K562 (cell line): Measurements from ENCODE around the gene CTNNA3. TPM values are rescaled to one million over a fixed set of nuclear protein-coding genes. Genes with fewer than 3 reads are reported as not detected.

ENCODE experiments used
- ATAC-seq: fragments of 200-7000 bp; cut with Tn5 transposase; 3 replicates; pipeline ENCODE4 v1.9.1; 2020; ENCODE audit warnings: moderate library complexity
- BruUV-seq: library from RNA; stranded (reverse); fragments of 400-500 nt; replicated peaks from 2 replicates; lab custom pipeline; 2021; lab: Mats Ljungman, UMichigan
- CTCF ChIA-PET: fragments of 300-600 bp; formaldehyde crosslinking; extraction: SDS; loops from one replicate; lab custom pipeline; 2021; ENCODE audit warnings: low intra/inter-chr PET ratio; lab: Yijun Ruan, JAX
- POLR2A ChIA-PET: fragments of 300-600, 350-650 bp; sonication (Branson Sonifier 250); formaldehyde crosslinking; extraction: SDS; loops from one replicate; lab custom pipeline; 2021; ENCODE audit warnings: antibody characterized with exemption, inconsistent platforms; lab: Yijun Ruan, JAX
- DNase-seq, 4 experiments: peaks; one replicate each; pipeline versions ENCODE4 v3.0.0 to v3.0.0-alpha.2; 2011 to 2018; ENCODE audit warnings: low spot score in 3 of 4, mixed read lengths in 3 of 4; ENCODE audit errors: extremely low read depth in 1 of 4
- FAIRE-seq: peaks from 2 replicates; lab custom pipeline; 2011; peaks lifted over from hg19 to GRCh38; lab: Jason Lieb, UNC
- H2AFZ ChIP-seq: 2 replicates; pipeline ENCODE4 v1.6.0; 2011; ENCODE audit warnings: low read depth, low read length, control low read depth, inconsistent platforms
- H3K27ac ChIP-seq: fragments of 200-600 bp; 3 replicates; pipeline ENCODE4 v1.8.0; 2011; ENCODE audit warnings: low read depth, mild to moderate bottlenecking, control low read depth, inconsistent platforms, low read length, moderate library complexity, mixed read lengths; ENCODE audit errors: extremely low read depth
- H3K27me3 ChIP-seq, 2 experiments: fragments of 300-600 bp in 1 of 2; 2 replicates in 1 of 2; 3 replicates in 1 of 2; pipeline versions ENCODE4 v1.6.0 to v1.8.0; 2011; ENCODE audit warnings: inconsistent platforms in 2 of 2, low read length in 2 of 2, mild to moderate bottlenecking in 1 of 2, mixed read lengths in 1 of 2, moderate library complexity in 1 of 2; ENCODE audit not compliant: control insufficient read depth in 2 of 2, insufficient read depth in 2 of 2
- H3K36me3 ChIP-seq: fragments of 300-600 bp; 3 replicates; pipeline ENCODE4 v1.8.0; 2011; ENCODE audit warnings: mild to moderate bottlenecking, low read length, inconsistent platforms; ENCODE audit not compliant: control insufficient read depth, insufficient read depth
- H3K4me1 ChIP-seq, 2 experiments: fragments of 200-600 bp in 1 of 2; replicated peaks in 1 of 2; 2 replicates in 1 of 2; 3 replicates in 1 of 2; pipeline versions ENCODE4 v1.5.1 to v1.8.0; 2011; ENCODE audit warnings: inconsistent platforms in 2 of 2, low read length in 2 of 2, mild to moderate bottlenecking in 1 of 2, mixed read lengths in 1 of 2, moderate library complexity in 1 of 2; ENCODE audit not compliant: control insufficient read depth in 2 of 2, insufficient read depth in 2 of 2
- H3K4me2 ChIP-seq: 2 replicates; pipeline ENCODE4 v1.6.1; 2011; ENCODE audit warnings: low read length, control low read depth, inconsistent platforms, mixed read lengths; ENCODE audit not compliant: insufficient read depth
- H3K4me3 ChIP-seq: fragments of 200-600 bp; sonication (generic), shearing (Covaris generic); 2 replicates; pipeline ENCODE4 v1.5.1; 2016; ENCODE audit warnings: control low read depth, inconsistent platforms
- H3K79me2 ChIP-seq: fragments of 200-600 bp; 3 replicates; pipeline ENCODE4 v1.8.0; 2011; ENCODE audit warnings: low read length, inconsistent platforms; ENCODE audit not compliant: control insufficient read depth, insufficient read depth
- H3K9ac ChIP-seq, 2 experiments: 2 replicates each; pipeline versions ENCODE4 v1.6.0 to v1.6.1; 2011; ENCODE audit warnings: low read depth in 2 of 2, low read length in 2 of 2, control low read depth in 1 of 2, inconsistent platforms in 1 of 2, mild to moderate bottlenecking in 1 of 2, mixed read lengths in 1 of 2; ENCODE audit not compliant: insufficient read depth in 1 of 2
- H3K9me1 ChIP-seq: one replicate; pipeline ENCODE4 v1.6.0; 2011; ENCODE audit warnings: inconsistent platforms, mild to moderate bottlenecking, low read length, moderate library complexity; ENCODE audit not compliant: control insufficient read depth, insufficient read depth
- H3K9me3 ChIP-seq: replicated peaks from 2 replicates; pipeline ENCODE4 v1.5.1; 2011; ENCODE audit warnings: low read depth, low read length, inconsistent platforms; ENCODE audit not compliant: control insufficient read depth, insufficient read depth
- H4K20me1 ChIP-seq: replicated peaks from 2 replicates; pipeline ENCODE4 v1.6.1; 2011; ENCODE audit warnings: low read length, inconsistent platforms, mixed read lengths; ENCODE audit not compliant: control insufficient read depth, insufficient read depth
- CSDE1 ChIP-seq, 2 experiments: fragments of 450-650 bp; IDR thresholded peaks; 2 replicates each; pipeline ENCODE4 v1.6.1; 2016; ENCODE audit warnings: mild to moderate bottlenecking in 1 of 2
- CXXC5 ChIP-seq: fragments of 250-450 bp; sonication (Bioruptor Pico); IDR thresholded peaks from 2 replicates; pipeline ENCODE4 v1.8.0; 2022; ENCODE audit warnings: inconsistent platforms, mild to moderate bottlenecking, moderate library complexity
- FOXK1 ChIP-seq: sonication (generic); formaldehyde crosslinking; IDR thresholded peaks from 2 replicates; pipeline ENCODE4 v1.8.0; 2022; ENCODE audit warnings: missing genetic modification reagents, mild to moderate bottlenecking, borderline replicate concordance
- GTF2A2 ChIP-seq: IDR thresholded peaks from 2 replicates; pipeline ENCODE4 v1.6.1; 2016; ENCODE audit warnings: mild to moderate bottlenecking, missing genetic modification characterization, missing compliant biosample characterization
- HNRNPL ChIP-seq: fragments of 200-400 bp; formaldehyde crosslinking; IDR thresholded peaks from 2 replicates; pipeline ENCODE4 v1.6.1; 2017; ENCODE audit warnings: low read depth, mild to moderate bottlenecking, low read length
- IFI16 ChIP-seq: fragments of 250-450 bp; sonication (Bioruptor Pico); IDR thresholded peaks from 2 replicates; pipeline ENCODE4 v2.1.2; 2022; ENCODE audit warnings: mild to moderate bottlenecking, inconsistent platforms
- ILK ChIP-seq: fragments of 450-650 bp; IDR thresholded peaks from 2 replicates; pipeline ENCODE4 v1.6.1; 2016; ENCODE audit warnings: missing genetic modification characterization, low read depth, mild to moderate bottlenecking, missing compliant biosample characterization, moderate library complexity, borderline replicate concordance
- KLF10 ChIP-seq: fragments of 250-450 bp; sonication (Bioruptor Pico); IDR thresholded peaks from 2 replicates; pipeline ENCODE4 v1.6.1; 2021; ENCODE audit warnings: matching md5 sums
- NCOA1 ChIP-seq: fragments of 450-650 bp; IDR thresholded peaks from 2 replicates; pipeline ENCODE4 v1.6.1; 2016; ENCODE audit warnings: low read depth
- NFE2 ChIP-seq: IDR thresholded peaks from 2 replicates; pipeline ENCODE4 v1.6.1; 2014; ENCODE audit warnings: antibody characterized with exemption, low read depth
- PRPF4 ChIP-seq: fragments of 200-400 bp; formaldehyde crosslinking; IDR thresholded peaks from one replicate; pipeline ENCODE4 v1.6.1; 2017; ENCODE audit warnings: low read length, low read depth, mild to moderate bottlenecking; ENCODE audit not compliant: insufficient read depth, poor library complexity, severe bottlenecking
- PTBP1 ChIP-seq: fragments of 200-400 bp; formaldehyde crosslinking; IDR thresholded peaks from 2 replicates; pipeline ENCODE4 v1.6.1; 2017; ENCODE audit warnings: low read depth, low read length
- RAD51 ChIP-seq: fragments of 450-650 bp; IDR thresholded peaks from 2 replicates; pipeline ENCODE4 v1.7.1; 2016; ENCODE audit warnings: low read depth, mild to moderate bottlenecking, borderline replicate concordance
- TRIM25 ChIP-seq: fragments of 450-650 bp; IDR thresholded peaks from 2 replicates; pipeline ENCODE4 v1.7.0; 2016; ENCODE audit warnings: borderline replicate concordance
- ZFX ChIP-seq: sonication (generic); formaldehyde crosslinking; IDR thresholded peaks from 2 replicates; pipeline ENCODE4 v1.8.0; 2022; ENCODE audit warnings: mild to moderate bottlenecking, missing genetic modification reagents, moderate library complexity
- ZNF12 ChIP-seq: sonication (generic); formaldehyde crosslinking; IDR thresholded peaks from 2 replicates; pipeline ENCODE4 v1.4.0; 2020; ENCODE audit warnings: mild to moderate bottlenecking, missing genetic modification reagents
- ZNF444 ChIP-seq: fragments of 250-450 bp; sonication (Bioruptor Pico); IDR thresholded peaks from 2 replicates; pipeline ENCODE4 v1.4.0; 2020; ENCODE audit warnings: mild to moderate bottlenecking, moderate library complexity
- ZNF785 ChIP-seq: fragments of 250-450 bp; sonication (Bioruptor Pico); IDR thresholded peaks from 2 replicates; pipeline ENCODE4 v1.4.0; 2020; ENCODE audit warnings: mild to moderate bottlenecking
- WGBS: fragments of 100-300 bp; shearing (Covaris generic); methylation state at CpG from one replicate; pipeline ENCODE4 v1.1.6; 2016; ENCODE audit warnings: low coverage, mixed read lengths; ENCODE audit not compliant: insufficient coverage; ENCODE audit errors: missing lambda C conversion rate; 5-methylcytosine and 5-hydroxymethylcytosine counted together
- in situ Hi-C: fragments of 300-500 bp; cut with MboI; formaldehyde crosslinking; loops from 4 replicates; pipeline ENCODE4 v1.15.0; 2018; ENCODE audit warnings: inconsistent platforms, mixed read lengths
- intact Hi-C: fragments of 100-400 bp; cut with micrococcal nuclease; formaldehyde crosslinking; loops from 2 replicates; pipeline ENCODE4 v1.14.2; 2022
- polyA plus RNA-seq, 8 experiments: library from polyadenylated mRNA; depleted of rRNA in 4 of 8; stranded (reverse) in 5 of 8; unstranded in 3 of 8; fragments of >200 nt; fragmentation: Nextera tagmentation in 2 of 8; fragmentation: Illumina TruSeq in 1 of 8; extraction: Ambion mirVana in 2 of 8; extraction: Trizol in 1 of 8; gene quantifications; 2 replicates each; pipeline versions ENCODE4 v1.2.1 to v1.2.3, GENCODE V29; 2011 to 2014; ENCODE audit warnings: inconsistent platforms in 1 of 8, missing spikeins in 1 of 8
- total RNA-seq, 7 experiments: library from RNA; depleted of rRNA in 6 of 7; stranded (reverse); fragments of >200 nt in 6 of 7; fragmentation: Illumina TruSeq in 2 of 7; extraction: Trizol in 2 of 7; gene quantifications; 2 replicates each; pipeline versions ENCODE4 v1.2.1 to v1.2.3, GENCODE V29; 2011 to 2021; ENCODE audit warnings: low replicate concordance in 1 of 7

The CTNNA3 gene
- total and polyA plus RNA-seq, 9 of the 15 experiments (the other 6 are each of a cell fraction or from before 2014, with no cell fraction given): 0.04 TPM; not detected in 8

GRCh38 chr10:66680886-66681285, 1015.1 kb downstream of the CTNNA3 start:
- FAIRE-seq (no peak), DNase-seq (no peak), ATAC-seq (no peak)
- ChIA-PET POLR2A (no interaction called here), CTCF (no interaction called here)
- Histone ChIP-seq H3K9me1 (no peaks in the 10 kb centered on the region), H3K36me3 (no peaks in the 10 kb centered on the region), H3K27me3 (no peaks in the 10 kb centered on the region), H4K20me1 (no peaks in the 10 kb centered on the region), H3K4me2 (no peak overlapping the region), H2AFZ (no peak overlapping the region), H3K4me3 (no peak overlapping the region), H3K27ac (no peak overlapping the region), H3K79me2 (no peaks in the 10 kb centered on the region), H3K9ac (no peak overlapping the region), H3K4me1 (no peaks in the 10 kb centered on the region), H3K9me3 (no peaks in the 10 kb centered on the region)
- intact Hi-C loops: no loop called here
- no peak for TF ChIP-seq ZNF785 (CRISPR knock-in tag)
- no peak for TF ChIP-seq CSDE1 (IDR thresholded peaks at IDR 0.05)
- no peak for TF ChIP-seq ZFX
- no peak for TF ChIP-seq CXXC5 (CRISPR knock-in tag)
- no peak for TF ChIP-seq ILK (tag)
- no peak for TF ChIP-seq HNRNPL
- no peak for TF ChIP-seq PRPF4
- no peak for TF ChIP-seq PTBP1
- no peak for TF ChIP-seq RAD51
- TF ChIP-seq TRIM25: no peak
- TF ChIP-seq ZNF444 (CRISPR knock-in tag): no peak
- TF ChIP-seq NFE2: no peak
- TF ChIP-seq ZNF12: no peak
- TF ChIP-seq GTF2A2 (tag): no peak
- no peak for TF ChIP-seq KLF10 (CRISPR knock-in tag)
- no peak for TF ChIP-seq IFI16 (CRISPR knock-in tag)
- no peak for TF ChIP-seq FOXK1 (CRISPR knock-in tag)
- no peak for TF ChIP-seq NCOA1
- BruUV-seq: no TSS peak
- WGBS: 0% methylated on average over 1 of the region's 1 CpG
- in situ Hi-C loops: no loop called here
